ENCODE measurements around the gene SLITRK2.

The SLITRK2 gene

GRCh38 chrX:145792281-145792680 lies 25.3 kb upstream of the SLITRK2 start (continued):
- TF ChIP-seq ZNF148 (tag by site-specific recombination; IDR thresholded peaks at IDR 0.05; ENCODE audit: borderline replicate concordance) (no peak), ZNF664 (tag by site-specific recombination; IDR thresholded peaks at IDR 0.05) (no peak), SP3 (tag by site-specific recombination; IDR thresholded peaks at IDR 0.05) (no peak), ZNF18 (tag by site-specific recombination; IDR thresholded peaks at IDR 0.05) (no peak)

- TF ChIP-seq SALL2 (tag by site-specific recombination; IDR thresholded peaks at IDR 0.05; ENCODE audit: borderline replicate concordance) = no peak
- TF ChIP-seq ZNF239 (tag by site-specific recombination; IDR thresholded peaks at IDR 0.05) = no peak
- no peak for TF ChIP-seq ZNF426 (tag by site-specific recombination; IDR thresholded peaks at IDR 0.05)
- TF ChIP-seq EGR2 (tag by site-specific recombination; IDR thresholded peaks at IDR 0.05; ENCODE audit: low read depth) = no peak
- no peak for TF ChIP-seq ZNF292 (tag by site-specific recombination; IDR thresholded peaks at IDR 0.05; ENCODE audit: borderline replicate concordance, low read depth)
- TF ChIP-seq ZNF18 (tag by site-specific recombination; IDR thresholded peaks at IDR 0.05) = no peak
- TF ChIP-seq CTCF (tag by site-specific recombination; IDR thresholded peaks at IDR 0.05) = no peak
- TF ChIP-seq SP2 (tag by site-specific recombination; IDR thresholded peaks at IDR 0.05) = no peak
- TF ChIP-seq ZNF211 (tag by site-specific recombination; IDR thresholded peaks at IDR 0.05; ENCODE audit: low read depth) = no peak
- no peak for TF ChIP-seq PBX3 (CRISPR knock-in tag; IDR thresholded peaks at IDR 0.05)
- TF ChIP-seq ZNF768 (tag by site-specific recombination; IDR thresholded peaks at IDR 0.05) = no peak
- TF ChIP-seq MZF1 (tag by site-specific recombination; IDR thresholded peaks at IDR 0.05; ENCODE audit: borderline replicate concordance) = no peak
- no peak for TF ChIP-seq ZFP3 (tag by site-specific recombination; IDR thresholded peaks at IDR 0.05; ENCODE audit: low read depth)
- no peak for TF ChIP-seq ZNF830 (tag by site-specific recombination; IDR thresholded peaks at IDR 0.05; ENCODE audit: low read depth)
- no peak for TF ChIP-seq ZNF24 (tag by site-specific recombination; IDR thresholded peaks at IDR 0.05)
- no peak for TF ChIP-seq IKZF3 (tag by site-specific recombination; IDR thresholded peaks at IDR 0.05)
- no peak for TF ChIP-seq ZNF132 (tag by site-specific recombination; IDR thresholded peaks at IDR 0.05; ENCODE audit: borderline replicate concordance)
- Histone ChIP-seq H3K9me3 (ENCODE audit: control insufficient read depth, insufficient read depth, low read depth, low read length) (no peaks in the 10 kb centered on the region; the same call in 1 of the 2 replicates), H3K4me1 (ENCODE audit: control insufficient read depth, insufficient read depth, low read length) (no peaks in the 10 kb centered on the region), H3K36me3 (ENCODE audit: control insufficient read depth in 2 of 2, insufficient read depth in 1 of 2, low read length in 2 of 2) (no peaks in the 10 kb centered on the region), H3K4me3 (ENCODE audit: low read depth, low read length) (no peak overlapping the region), H3K27ac (ENCODE audit: extremely low read depth, low read depth, low read length) (no peak overlapping the region)
- ChIA-PET CTCF (no interaction called here), POLR2A (no interaction called here)
Observed at GRCh38 chrX:145803508-145803907, 14.1 kb upstream of the SLITRK2 start.
